ENCODE results near the gene SRP14.
"Not testable (repeated sequence)": the region's sequence is repeated elsewhere in the genome, so short reads cannot be mapped to it uniquely, and the experiment has no call there.

SRP14 gene, protein sequence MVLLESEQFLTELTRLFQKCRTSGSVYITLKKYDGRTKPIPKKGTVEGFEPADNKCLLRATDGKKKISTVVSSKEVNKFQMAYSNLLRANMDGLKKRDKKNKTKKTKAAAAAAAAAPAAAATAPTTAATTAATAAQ

DNA sequence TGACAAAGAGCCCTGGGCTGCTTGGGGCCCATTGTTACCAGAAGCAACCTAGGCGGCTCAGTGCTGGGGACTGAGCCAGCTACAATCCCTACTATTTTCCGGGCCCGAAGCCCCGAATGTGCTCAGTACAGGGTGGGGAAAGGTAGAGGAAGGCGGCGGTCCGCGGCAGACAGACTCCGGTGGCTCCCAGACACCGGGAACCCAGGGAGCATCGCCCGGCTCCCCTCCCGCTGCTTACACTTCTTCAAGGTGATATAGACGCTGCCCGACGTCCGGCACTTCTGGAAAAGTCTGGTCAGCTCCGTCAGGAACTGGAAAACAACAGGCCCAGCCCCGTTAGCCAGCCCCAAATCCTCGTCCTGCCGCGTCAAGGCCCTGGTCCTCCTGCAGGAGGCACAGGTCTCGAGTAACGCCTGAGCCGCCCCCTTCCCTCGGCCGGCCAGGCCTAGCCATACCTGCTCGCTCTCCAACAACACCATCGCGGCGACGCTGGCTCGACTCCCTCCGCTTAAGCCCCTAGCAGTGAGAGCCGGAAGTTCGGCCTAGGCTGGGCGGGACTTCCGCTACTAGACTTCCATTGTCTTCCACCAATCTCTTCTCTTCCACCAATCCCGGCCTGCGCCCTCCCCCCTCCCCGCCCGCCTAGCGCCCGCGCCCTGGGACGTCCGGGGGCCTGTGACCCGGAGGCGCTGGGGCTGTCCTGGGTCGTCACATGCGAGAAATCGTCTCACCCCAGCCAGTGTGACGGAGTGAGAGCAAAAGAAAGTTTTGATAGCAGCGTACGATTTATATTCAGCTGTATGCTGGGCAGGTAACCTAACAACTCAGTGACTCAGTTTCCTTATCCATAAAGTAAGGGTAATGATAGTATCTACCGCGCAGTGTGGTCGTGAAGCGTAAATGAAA lies at the start of gene SRP14:
SRP14 (minus strand) TSS at position 544 of the 906 bp plus-strand sequence; CDS start at position 479, 65 bp downstream.
- peak; percentile 85 for DNase-seq

- no peak for DNase-seq
These were observed 49.3 kb upstream of the SRP14 start for GRCh38 chr15:40087991-40088928.

DNA sequence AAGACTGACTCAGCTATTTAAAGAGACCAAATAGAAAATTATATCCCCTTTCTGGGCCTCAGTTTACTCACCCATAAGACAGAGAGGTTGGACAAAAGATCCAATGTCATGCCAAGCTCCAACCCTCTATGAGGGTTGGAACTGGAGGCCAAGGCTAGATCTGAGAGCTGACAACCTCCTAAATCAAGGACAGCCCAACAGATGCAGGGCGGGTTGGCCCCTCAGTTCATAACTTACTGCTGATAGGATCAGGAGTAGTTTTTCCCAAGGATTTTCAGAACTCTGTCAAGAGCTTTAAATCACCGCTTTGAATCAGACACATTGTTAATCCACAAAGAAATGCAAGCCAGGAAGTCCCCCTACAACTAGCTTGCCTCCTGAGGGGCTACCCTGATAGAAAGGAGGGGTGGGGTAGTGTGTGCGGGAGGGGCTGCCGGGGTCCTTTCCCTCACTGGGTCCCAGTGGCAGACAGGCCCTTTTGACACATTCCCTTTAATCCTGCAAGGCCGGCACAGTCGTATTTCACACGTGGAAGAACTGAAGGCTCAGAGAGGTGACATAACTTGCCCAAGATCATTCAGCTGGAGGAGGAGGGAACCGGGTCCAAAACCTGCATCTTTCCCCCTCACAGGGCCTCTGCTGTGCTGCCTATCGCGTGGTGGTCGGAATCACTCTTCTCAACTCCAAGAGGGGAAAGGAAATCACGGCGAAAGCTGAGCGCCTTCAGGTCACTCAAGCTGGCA lies 48.3 kb upstream of the SRP14 start:
- DNase-seq = no peak

- no peak for DNase-seq
These were observed 46.3 kb upstream of the SRP14 start for GRCh38 chr15:40085266-40085665.

DNA sequence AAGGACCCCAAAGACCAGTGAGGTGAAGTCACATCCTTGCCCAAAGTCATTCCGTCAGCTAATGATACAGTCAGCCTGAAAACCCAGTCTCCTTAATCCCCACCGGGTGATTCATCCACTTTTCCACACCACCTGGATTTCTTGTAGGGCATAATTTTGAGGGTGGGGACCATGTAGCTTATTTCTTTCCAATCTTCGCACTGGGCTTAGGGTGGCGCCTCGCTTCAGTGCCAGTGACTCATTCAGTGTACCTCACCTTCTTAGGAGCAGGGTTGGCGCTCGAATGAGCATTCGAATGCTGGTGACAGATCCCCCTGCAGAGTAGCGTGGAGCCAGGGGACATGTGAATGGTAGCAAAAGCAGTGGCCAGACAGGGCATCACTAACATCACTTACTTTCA lies 45.7 kb upstream of the SRP14 start:
- DNase-seq = no peak

GRCh38 chr15:40082195-40082883 lies 43.4 kb upstream of the SRP14 start:
- DNase-seq = no peak

GRCh38 chr15:40081691-40082194 lies 42.8 kb upstream of the SRP14 start:
- no peak for DNase-seq

DNA sequence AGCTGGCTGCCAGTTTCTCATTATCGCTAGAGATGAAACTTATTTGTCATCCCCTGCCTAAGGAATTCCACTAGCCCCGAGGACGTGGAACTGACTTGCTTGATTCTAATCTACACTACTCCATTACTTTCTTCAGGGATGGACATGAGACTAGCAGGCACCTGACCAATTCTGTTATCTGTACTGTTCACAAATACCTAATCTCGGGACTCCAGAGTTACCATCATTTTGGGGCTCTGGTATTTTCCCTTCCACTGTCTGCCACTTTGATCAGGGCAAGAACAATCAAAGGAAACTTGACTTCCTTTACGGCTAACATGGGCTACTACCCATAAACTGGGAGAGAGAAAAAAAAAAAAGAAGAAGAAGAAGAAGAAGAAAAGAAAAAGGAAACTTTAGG lies 41.9 kb upstream of the SRP14 start:
- no peak for DNase-seq

DNA sequence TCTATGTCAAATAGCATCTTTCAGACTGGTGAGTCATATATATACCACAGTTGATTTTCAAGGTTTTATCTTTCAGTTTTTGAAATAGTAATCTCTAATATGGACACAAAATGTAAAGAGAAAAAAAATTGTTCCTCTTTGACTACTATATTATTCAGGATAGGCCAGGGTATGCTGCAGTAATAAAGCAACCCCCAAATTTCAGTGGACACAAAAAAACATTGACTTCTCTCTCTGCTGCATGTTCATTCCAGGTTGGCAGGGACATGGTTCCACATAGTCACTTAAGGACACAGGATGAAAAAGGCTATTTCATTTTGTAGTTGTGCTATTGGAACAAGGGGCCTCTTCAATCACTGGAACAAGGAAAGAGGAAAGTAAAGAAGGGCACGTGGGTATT lies 41.1 kb upstream of the SRP14 start:
- DNase-seq = no peak

GRCh38 chr15:40079456-40079855 lies 40.5 kb upstream of the SRP14 start:
- no peak for DNase-seq

DNA sequence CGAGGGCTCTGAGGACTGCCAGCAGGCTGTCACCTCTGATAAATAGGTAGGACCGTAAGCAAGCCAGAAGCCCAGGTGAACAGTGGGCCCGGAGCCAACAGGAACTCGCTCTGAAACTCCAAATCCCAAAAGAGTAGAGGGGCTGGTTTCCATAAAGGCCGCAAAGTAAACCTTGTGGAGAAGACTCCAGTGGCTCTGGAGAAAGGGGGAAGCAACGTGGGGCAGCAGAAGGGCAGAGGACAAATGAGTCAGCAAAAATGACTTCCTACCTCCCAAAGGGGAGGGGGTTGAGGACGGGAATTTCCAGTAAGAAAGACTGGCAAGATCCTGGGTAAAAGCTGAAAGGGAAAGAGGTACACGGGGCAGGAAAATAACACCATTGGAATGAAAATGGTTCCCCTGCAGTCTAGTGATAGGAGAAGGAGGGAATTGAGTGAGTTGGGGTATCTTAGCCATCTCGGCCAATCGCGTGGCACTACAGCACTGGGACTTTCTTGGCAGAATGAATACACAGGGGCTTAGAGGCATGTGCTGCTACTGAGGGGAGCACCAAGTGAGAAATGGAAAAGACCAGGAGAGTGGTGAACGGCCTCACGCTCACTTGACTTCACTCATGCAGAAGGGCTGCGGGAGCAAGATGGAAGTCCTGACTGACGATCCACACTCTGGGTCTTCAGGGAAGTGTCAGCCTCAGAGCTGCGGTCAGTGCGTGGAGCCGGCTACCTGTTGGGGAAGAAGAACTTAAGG lies 36.5 kb upstream of the SRP14 start:
- DNase-seq = no peak

- not testable (repeated sequence) for DNase-seq
These were observed 35.7 kb upstream of the SRP14 start for GRCh38 chr15:40074656-40075055.

DNA sequence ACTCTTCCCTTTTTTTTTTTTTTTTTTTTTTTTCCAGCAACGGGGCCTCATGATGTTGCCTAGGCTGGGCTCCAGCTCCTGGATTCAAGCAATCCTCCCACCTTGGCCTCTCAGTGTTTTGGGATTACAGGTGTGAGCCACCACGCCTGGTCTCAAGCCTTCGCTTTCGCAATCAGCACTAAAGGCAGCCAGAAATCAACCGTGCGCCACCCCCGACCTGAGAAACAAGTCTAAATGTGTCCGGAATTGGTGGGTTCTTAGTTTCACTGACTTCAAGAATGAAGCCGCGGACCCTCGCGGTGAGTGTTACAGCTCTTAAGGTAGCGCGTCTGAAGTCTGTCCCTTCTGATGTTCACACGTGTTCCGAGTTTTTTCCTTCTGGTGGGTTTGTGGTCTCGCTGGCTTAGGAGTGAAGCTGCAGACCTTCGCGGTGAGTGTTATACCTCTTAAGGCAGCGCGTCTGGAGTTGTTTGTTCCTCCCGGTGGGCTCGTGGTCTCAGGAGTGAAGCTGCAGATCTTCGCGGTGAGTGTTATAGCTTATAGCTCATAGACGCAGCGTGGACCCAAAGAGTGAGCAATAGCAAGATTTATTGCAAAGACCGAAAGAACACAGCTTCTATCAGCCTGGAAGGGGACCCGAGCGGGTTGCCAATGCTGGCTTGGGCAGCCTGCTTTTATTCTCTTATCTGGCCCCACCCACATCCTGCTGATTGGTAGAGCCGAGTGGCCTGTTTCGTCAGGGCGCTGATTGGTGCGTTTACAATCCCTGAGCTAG lies 34.9 kb upstream of the SRP14 start:
- not testable (repeated sequence) for DNase-seq

- no peak for DNase-seq
These were observed 33.4 kb upstream of the SRP14 start for GRCh38 chr15:40072216-40072990.

GRCh38 chr15:40070608-40071218 lies 31.7 kb upstream of the SRP14 start:
- no peak for DNase-seq

- no peak for DNase-seq
These were observed 31.2 kb upstream of the SRP14 start for GRCh38 chr15:40070166-40070557.

GRCh38 chr15:40069178-40070165 lies 30.5 kb upstream of the SRP14 start:
- DNase-seq = no peak
